Brain microvascular endothelial cell (primary cell): ENCODE results near the gene PRPF6.

ENCODE experiments used
- DNase-seq: peaks from one replicate; pipeline ENCODE4 v3.0.0-alpha.2; 2020
- H3K27ac ChIP-seq: fragments of 250-450 bp; sonication (Bioruptor Pico); 2 replicates; pipeline ENCODE4 v1.5.1; 2020; ENCODE audit warnings: mild to moderate bottlenecking, moderate library complexity
- H3K27me3 ChIP-seq: fragments of 250-450 bp; sonication (Bioruptor Pico); replicated peaks from 2 replicates; pipeline ENCODE4 v1.5.1; 2020; ENCODE audit warnings: mild to moderate bottlenecking
- H3K36me3 ChIP-seq: fragments of 250-450 bp; sonication (Bioruptor Pico); replicated peaks from 2 replicates; pipeline ENCODE4 v1.5.1; 2020; ENCODE audit warnings: mild to moderate bottlenecking
- H3K4me3 ChIP-seq: 2 replicates; pipeline ENCODE4 v1.5.1; 2011; ENCODE audit warnings: low read depth, mild to moderate bottlenecking, control low read depth, low read length, moderate library complexity
- CTCF ChIP-seq: IDR thresholded peaks from 2 replicates; pipeline ENCODE4 v1.5.1; 2011; ENCODE audit warnings: low read depth, mild to moderate bottlenecking, moderate library complexity, low read length, control low read depth, inconsistent platforms; ENCODE audit errors: missing control alignments
- in situ Hi-C: cut with HindIII; loops from 2 replicates; pipeline ENCODE4 v1.10.0; 2017; ENCODE audit warnings: low sequenced_read_pairs, low pct_ligation_motif_present

PRPF6 gene

GRCh38 chr20:64052987-64053840 is 72.3 kb downstream of the PRPF6 start:
- H3K4me3 ChIP-seq, result no peak overlapping the region
- H3K36me3 ChIP-seq, result no peaks in the 10 kb centered on the region
- in situ Hi-C loops, result no loop called here
- no peak for TF ChIP-seq CTCF
- peaks cover 7% of the 10 kb centered on the region for H3K27me3 ChIP-seq
- DNase-seq, result no peak
- no peak overlapping the region for H3K27ac ChIP-seq

- no peaks in the 10 kb centered on the region for H3K36me3 ChIP-seq
- H3K27me3 ChIP-seq, result peaks cover 2% of the 10 kb centered on the region
- no peak for DNase-seq
- in situ Hi-C loops, result no loop called here
- peak; percentile 54 for TF ChIP-seq CTCF
- H3K27ac ChIP-seq, result no peak overlapping the region
- H3K4me3 ChIP-seq, result no peak overlapping the region
These were observed 73.1 kb downstream of the PRPF6 start for GRCh38 chr20:64053841-64054661.

- no peak for DNase-seq
- H3K27me3 ChIP-seq, result no peaks in the 10 kb centered on the region
These were observed 74.5 kb downstream of the PRPF6 start for GRCh38 chr20:64055396-64055892.

GRCh38 chr20:64055893-64056638 is 75.1 kb downstream of the PRPF6 start:
- TF ChIP-seq CTCF, result no peak
- no peaks in the 10 kb centered on the region for H3K36me3 ChIP-seq
- no peak overlapping the region for H3K27ac ChIP-seq
- in situ Hi-C loops, result no loop called here
- H3K4me3 ChIP-seq, result no peak overlapping the region
- DNase-seq, result peak; percentile 17
- H3K27me3 ChIP-seq, result no peaks in the 10 kb centered on the region

More at GRCh38 chr20:64055396-64055892, 74.5 kb downstream of the PRPF6 start:
- TF ChIP-seq CTCF, result no peak
- H3K36me3 ChIP-seq, result no peaks in the 10 kb centered on the region
- in situ Hi-C loops, result no loop called here
- no peak overlapping the region for H3K4me3 ChIP-seq
- H3K27ac ChIP-seq, result no peak overlapping the region

GRCh38 chr20:64056639-64056888 is 75.6 kb downstream of the PRPF6 start:
- Histone ChIP-seq H3K27me3 (no peaks in the 10 kb centered on the region), H3K4me3 (no peak overlapping the region), H3K36me3 (no peaks in the 10 kb centered on the region), H3K27ac (no peak overlapping the region)
- no peak for DNase-seq
- no peak for TF ChIP-seq CTCF
- in situ Hi-C loops, result no loop called here
